Subcutaneous abdominal adipose tissue (tissue), 5 donors: Measurements from ENCODE around the gene ADPRHL1.

ENCODE experiments used
- H3K27ac ChIP-seq: one replicate; pipeline ENCODE4 v1.7.0; 2013; ENCODE audit warnings: low read depth, mild to moderate bottlenecking, inconsistent platforms, low read length, moderate library complexity
- H3K27me3 ChIP-seq, 5 donors: one replicate each; pipeline ENCODE4 v1.7.0; 2013; ENCODE audit warnings: low read length in 5 of 5, inconsistent platforms in 1 of 5; ENCODE audit not compliant: control insufficient read depth in 5 of 5, insufficient read depth in 4 of 5
- H3K36me3 ChIP-seq, 5 donors: one replicate each; pipeline ENCODE4 v1.7.0; 2013; ENCODE audit warnings: low read length in 5 of 5; ENCODE audit not compliant: control insufficient read depth in 5 of 5, insufficient read depth in 5 of 5
- H3K4me1 ChIP-seq, 5 donors: one replicate each; pipeline ENCODE4 v1.7.0; 2013; ENCODE audit warnings: low read length in 5 of 5, mild to moderate bottlenecking in 3 of 5, moderate library complexity in 1 of 5; ENCODE audit not compliant: control insufficient read depth in 5 of 5, insufficient read depth in 5 of 5
- H3K4me3 ChIP-seq, 5 donors: one replicate each; pipeline ENCODE4 v1.7.0; 2013; ENCODE audit warnings: low read length in 5 of 5, low read depth in 1 of 5
- H3K9ac ChIP-seq, 5 donors: one replicate each; pipeline ENCODE4 v1.7.0; 2013; ENCODE audit warnings: low read length in 5 of 5, mild to moderate bottlenecking in 4 of 5, moderate library complexity in 3 of 5
- H3K9me3 ChIP-seq, 5 donors: one replicate each; pipeline ENCODE4 v1.7.0; 2013; ENCODE audit warnings: low read length in 5 of 5; ENCODE audit not compliant: control insufficient read depth in 5 of 5
- donor health status: healthy.
- donor health status: healthy.
- donor health status: healthy.
- donor health status: healthy.
- donor health status: healthy.

The ADPRHL1 gene

DNA sequence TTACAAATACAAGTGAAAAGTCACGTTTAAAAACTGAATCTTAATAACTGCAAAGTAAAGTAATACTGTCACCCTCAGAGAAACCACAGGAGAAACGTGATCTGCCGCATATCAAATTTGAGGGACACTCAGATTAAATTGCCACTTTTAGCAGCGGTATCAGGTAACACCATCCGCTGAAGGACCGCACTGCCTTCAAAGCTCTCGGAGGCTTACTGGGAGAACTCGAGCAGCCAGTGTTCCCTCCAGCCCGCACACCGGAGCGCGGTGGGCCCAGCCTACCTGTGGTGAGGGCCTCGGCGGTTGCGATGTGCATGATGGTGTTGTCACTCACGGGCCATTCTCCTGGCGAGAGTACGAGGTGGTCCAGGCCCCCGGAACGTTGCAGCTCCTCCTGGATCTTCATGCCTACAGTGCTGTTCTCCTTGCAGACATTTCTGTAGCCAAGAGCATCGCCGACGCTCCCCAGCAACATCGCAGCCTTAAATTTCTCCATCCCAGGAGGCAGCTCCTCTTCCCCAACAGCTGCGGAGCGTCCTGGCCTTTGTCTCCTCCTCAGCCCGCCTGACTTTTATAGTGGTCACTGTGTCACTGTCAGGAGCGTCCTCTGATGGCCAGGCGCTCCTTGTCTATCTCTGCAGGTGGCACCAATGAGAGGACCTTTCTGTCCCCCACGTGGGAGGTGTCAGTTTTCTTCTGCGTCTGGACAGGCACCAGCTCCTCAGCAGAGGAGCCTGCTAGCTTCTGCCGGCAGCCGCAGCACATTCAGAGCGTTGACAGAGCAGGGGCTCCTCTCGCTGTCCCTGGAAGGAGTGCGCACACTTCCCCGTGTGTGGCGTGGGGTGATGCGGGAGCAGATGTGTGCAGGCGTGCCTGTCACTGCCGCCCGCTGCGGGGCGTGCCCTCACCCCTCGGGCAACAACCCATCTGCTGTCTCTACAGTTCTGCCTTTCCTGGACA lies at the start of gene ADPRHL1:
Gene ADPRHL1 (minus strand): TSS at position 547 of the 960 bp plus-strand sequence. CDS start 51 bp downstream, at position 496.
- Histone ChIP-seq H3K9ac (no peak within 1 kb of the TSS), H3K4me1 (peaks cover 2 to 16% (median 14%) of the 10 kb centered on the region in 5 donors), H3K27ac (no peak within 1 kb of the TSS), H3K9me3 (no peaks in the 10 kb centered on the region), H3K27me3 (no peaks in the 10 kb centered on the region), H3K4me3 (no peak within 1 kb of the TSS), H3K36me3 (peaks cover 0 to 46% (median 29%) of the 10 kb centered on the region in 5 donors)

DNA sequence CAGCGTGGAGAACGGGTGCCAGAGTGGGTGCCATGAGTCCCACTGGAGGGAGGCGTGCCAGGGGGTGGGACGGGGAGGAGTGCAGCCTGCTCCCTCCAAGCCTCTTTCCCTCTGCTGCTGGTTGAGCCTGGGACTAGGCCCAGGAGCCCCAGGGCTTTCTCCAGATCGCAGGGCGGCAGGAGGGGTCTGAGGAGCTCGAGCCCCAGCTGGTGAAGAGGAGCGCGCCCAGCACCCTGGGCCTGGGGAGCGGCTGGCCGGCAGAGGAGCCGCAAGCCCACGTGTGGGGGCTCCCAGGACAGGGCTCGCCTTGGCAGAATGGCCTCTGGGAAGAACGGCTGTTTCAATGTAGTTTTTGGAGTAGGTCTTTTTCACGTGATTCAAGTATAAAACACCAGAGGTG lies 49.4 kb upstream of the ADPRHL1 start:
- Histone ChIP-seq H3K9me3 (no peaks in the 10 kb centered on the region), H3K4me1 (peaks cover 0 to 7% (median 0%) of the 10 kb centered on the region in 5 donors), H3K4me3 (no peak overlapping the region), H3K27me3 (no peaks in the 10 kb centered on the region), H3K36me3 (peaks cover 25 to 89% (median 72%) of the 10 kb centered on the region in 5 donors), H3K9ac (no peak overlapping the region), H3K27ac (no peak overlapping the region)

DNA sequence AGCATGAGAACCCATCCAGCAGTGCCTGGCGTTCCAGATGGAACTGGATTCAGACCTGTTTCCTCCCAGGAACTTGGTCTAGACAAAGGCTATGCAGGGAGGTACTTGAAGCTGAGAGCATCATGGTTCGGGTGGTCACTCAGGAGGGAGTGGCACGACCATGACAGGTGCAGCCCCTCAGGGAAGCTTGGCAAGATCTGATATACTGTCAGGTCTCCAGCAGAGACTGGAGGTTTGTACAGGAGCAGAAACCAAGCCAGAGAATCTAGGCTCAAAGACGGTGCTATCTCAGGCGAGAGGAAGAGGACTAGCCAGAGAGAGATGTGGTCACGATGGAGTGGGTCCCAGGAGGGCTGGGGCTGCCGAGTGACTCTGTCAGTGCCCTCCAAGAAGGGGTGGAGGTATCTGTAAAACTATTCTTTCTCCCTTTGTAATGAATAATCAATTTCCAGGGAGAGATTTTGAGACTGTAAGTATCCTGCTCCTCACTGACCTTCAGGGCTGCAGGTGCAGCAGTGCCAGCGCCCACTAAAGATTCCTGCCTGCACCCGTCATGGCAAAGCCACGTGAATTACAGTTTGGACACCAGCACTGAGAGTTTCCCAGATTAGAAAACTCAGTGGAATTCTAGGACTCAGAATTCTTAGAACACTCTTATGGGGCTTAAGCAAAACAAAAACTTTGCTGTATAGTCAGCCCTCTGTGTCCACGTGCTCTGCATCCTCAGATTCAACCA lies 47.4 kb upstream of the ADPRHL1 start:
- H3K9ac ChIP-seq = no peak overlapping the region
- H3K9me3 ChIP-seq = no peaks in the 10 kb centered on the region
- H3K4me3 ChIP-seq = no peak overlapping the region
- peaks cover 26 to 94% (median 82%) of the 10 kb centered on the region in 5 donors for H3K36me3 ChIP-seq
- H3K27me3 ChIP-seq = no peaks in the 10 kb centered on the region
- no peak overlapping the region for H3K27ac ChIP-seq
- H3K4me1 ChIP-seq = peaks cover 0 to 5% (median 0%) of the 10 kb centered on the region in 5 donors

DNA sequence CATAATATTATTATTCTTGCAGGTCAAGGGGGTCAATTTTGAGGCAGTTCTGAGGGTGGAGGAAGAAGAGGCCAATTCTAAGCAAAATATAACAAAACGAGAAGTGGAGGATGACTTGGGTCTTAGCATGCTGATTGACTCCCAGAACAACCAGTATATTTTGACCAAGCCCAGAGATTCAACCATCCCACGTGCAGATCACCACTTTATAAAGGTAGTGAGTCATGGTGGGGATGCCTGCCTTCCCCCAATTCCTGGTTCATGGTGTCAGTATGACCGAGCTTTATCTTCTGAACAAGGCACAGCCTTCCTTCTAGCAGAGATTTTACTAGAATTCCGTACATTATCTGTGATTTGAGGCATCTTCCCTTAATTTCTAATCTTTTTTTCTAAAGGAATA lies 46.6 kb upstream of the ADPRHL1 start:
- peaks cover 0 to 5% (median 0%) of the 10 kb centered on the region in 5 donors for H3K4me1 ChIP-seq
- H3K27ac ChIP-seq = no peak overlapping the region
- H3K4me3 ChIP-seq = no peak overlapping the region
- H3K9ac ChIP-seq = no peak overlapping the region
- no peaks in the 10 kb centered on the region for H3K9me3 ChIP-seq
- H3K36me3 ChIP-seq = peaks cover 26 to 95% (median 83%) of the 10 kb centered on the region in 5 donors
- no peaks in the 10 kb centered on the region for H3K27me3 ChIP-seq

DNA sequence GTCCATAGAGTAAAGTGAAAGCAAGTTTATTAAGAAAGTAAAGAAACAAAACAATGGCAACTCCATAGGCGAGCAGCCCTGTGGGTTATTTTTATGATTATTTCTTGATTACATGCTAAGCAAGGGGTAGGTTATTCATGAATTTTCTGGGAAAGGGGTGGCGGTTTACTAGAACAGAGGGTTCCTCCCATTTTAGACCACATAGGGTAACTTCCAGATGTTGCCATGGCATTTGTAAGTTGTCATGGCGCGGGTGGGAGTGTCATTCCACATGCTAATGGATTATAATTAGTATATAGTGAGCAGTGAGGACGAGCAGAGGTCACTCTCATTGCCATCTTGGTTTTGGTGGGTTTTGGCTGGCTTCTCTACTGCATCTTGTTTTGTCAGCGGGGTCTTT lies 45.6 kb upstream of the ADPRHL1 start:
- peaks cover 0 to 7% (median 0%) of the 10 kb centered on the region in 5 donors for H3K4me1 ChIP-seq
- no peak overlapping the region for H3K9ac ChIP-seq
- no peaks in the 10 kb centered on the region for H3K27me3 ChIP-seq
- H3K27ac ChIP-seq = no peak overlapping the region
- H3K4me3 ChIP-seq = no peak overlapping the region
- no peaks in the 10 kb centered on the region for H3K9me3 ChIP-seq
- H3K36me3 ChIP-seq = peaks cover 24 to 90% (median 73%) of the 10 kb centered on the region in 5 donors

DNA sequence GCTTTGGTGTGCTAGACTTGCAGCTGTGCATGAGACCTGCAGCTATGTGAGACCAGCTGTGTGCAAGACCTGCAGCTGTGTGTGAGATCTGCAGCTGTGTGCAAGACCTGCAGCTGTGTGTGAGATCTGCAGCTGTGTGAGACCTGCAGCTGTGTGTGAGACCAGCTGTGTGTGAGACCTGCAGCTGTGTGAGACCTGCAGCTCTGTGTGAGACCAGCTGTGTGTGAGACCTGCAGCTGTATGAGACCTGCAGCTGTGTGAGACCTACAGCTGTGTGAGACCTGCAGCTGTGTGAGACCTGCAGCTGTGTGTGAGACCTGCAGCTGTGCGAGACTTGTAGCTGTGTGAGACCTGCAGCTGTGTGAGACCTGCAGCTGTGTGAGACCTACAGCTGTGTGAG lies 43.9 kb upstream of the ADPRHL1 start:
- peaks cover 18 to 75% (median 62%) of the 10 kb centered on the region in 5 donors for H3K36me3 ChIP-seq
- H3K4me1 ChIP-seq = peaks cover under 1 to 17% (median 4%) of the 10 kb centered on the region in 5 donors
- no peaks in the 10 kb centered on the region for H3K27me3 ChIP-seq
- no peak overlapping the region for H3K27ac ChIP-seq
- H3K9me3 ChIP-seq = no peaks in the 10 kb centered on the region
- H3K4me3 ChIP-seq = no peak overlapping the region
- H3K9ac ChIP-seq = no peak overlapping the region

DNA sequence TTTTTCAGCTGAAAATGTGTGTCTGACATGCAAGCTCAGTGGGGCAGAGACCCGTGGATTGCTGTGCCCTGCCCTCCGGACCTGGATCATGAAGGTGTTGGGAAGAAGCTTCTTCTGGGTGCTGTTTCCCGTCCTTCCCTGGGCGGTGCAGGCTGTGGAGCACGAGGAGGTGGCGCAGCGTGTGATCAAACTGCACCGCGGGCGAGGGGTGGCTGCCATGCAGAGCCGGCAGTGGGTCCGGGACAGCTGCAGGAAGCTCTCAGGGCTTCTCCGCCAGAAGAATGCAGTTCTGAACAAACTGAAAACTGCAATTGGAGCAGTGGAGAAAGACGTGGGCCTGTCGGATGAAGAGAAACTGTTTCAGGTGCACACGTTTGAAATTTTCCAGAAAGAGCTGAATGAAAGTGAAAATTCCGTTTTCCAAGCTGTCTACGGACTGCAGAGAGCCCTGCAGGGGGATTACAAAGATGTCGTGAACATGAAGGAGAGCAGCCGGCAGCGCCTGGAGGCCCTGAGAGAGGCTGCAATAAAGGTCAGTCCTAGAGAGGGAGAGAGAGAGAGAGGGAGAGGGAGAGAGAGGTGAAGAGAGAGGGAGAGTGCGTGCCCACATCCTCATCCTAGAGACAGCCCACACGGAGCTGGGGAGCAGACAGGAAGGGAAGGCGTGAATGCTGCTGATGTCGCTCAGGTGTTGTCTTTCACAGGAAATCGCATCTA lies 42.4 kb upstream of the ADPRHL1 start:
- H3K36me3 ChIP-seq = peaks cover 18 to 59% (median 47%) of the 10 kb centered on the region in 5 donors
- no peaks in the 10 kb centered on the region for H3K27me3 ChIP-seq
- no peaks in the 10 kb centered on the region for H3K9me3 ChIP-seq
- H3K4me3 ChIP-seq = no peak overlapping the region
- H3K27ac ChIP-seq = no peak overlapping the region
- H3K4me1 ChIP-seq = peaks cover 4 to 27% (median 14%) of the 10 kb centered on the region in 5 donors
- no peak overlapping the region for H3K9ac ChIP-seq

DNA sequence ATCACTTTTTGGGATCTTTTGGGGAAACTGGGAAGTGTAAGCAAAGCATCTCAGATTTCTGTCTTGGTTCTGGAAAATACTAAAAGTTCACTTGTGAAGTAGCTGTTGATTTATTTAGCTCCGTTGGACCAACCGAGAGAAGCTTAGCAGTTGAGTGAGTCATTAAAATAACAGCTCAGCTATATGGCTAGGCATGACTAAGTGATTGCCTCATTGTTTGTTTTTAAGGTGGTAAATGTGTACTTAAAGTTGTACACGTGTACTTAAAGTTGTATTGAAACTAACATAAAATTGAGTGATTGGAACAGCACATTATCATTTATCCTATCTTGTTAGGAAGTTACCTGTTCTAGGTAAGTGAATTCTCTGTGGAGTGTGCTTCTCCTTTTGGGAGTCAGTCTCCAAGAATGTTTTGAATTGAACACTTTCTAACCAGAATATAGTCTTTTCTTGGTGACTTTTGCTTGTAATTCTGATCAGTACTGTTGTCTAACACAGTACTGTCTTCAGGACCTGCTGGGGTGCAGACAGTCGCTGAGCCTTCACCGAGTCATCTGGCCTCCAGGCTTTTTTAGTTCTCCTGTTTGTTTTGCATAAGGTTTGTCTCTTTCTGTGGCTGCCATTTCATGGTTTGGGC lies 40.1 kb upstream of the ADPRHL1 start:
- Histone ChIP-seq H3K4me1 (peaks cover 9 to 43% (median 27%) of the 10 kb centered on the region in 5 donors), H3K27ac (no peak overlapping the region), H3K4me3 (no peak overlapping the region), H3K27me3 (no peaks in the 10 kb centered on the region), H3K36me3 (peaks cover 8 to 38% (median 27%) of the 10 kb centered on the region in 5 donors), H3K9ac (no peak overlapping the region), H3K9me3 (no peaks in the 10 kb centered on the region)

DNA sequence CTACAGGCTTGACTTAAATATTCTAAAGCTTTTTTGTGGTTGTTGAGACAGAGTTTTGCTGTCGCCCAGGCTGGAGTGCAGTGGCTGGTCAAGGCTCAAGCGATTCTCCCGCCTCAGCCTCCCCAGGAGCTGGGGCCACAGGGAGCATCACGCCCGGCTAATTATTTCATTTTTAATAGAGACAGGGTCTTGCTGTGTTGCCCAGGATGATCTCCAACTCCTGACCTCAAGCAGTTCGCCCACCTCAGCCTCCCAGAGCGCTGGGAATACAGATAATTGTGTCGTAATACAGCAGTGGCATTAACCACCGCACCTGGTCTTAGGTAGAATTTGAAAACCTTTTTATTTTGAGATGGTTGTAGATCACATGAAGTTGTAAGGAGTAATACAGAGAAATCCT lies 38.7 kb upstream of the ADPRHL1 start:
- H3K4me3 ChIP-seq = peak overlapping the region in 3 of 5 donors; percentile 78 to 86 (median 81)
- no peaks in the 10 kb centered on the region for H3K9me3 ChIP-seq
- peak overlapping the region in 4 of 5 donors; percentile 83 to 93 (median 84) for H3K9ac ChIP-seq
- H3K27ac ChIP-seq = no peak overlapping the region
- H3K36me3 ChIP-seq = peaks cover 0 to 26% (median 15%) of the 10 kb centered on the region in 5 donors
- no peaks in the 10 kb centered on the region for H3K27me3 ChIP-seq
- H3K4me1 ChIP-seq = peaks cover 9 to 42% (median 30%) of the 10 kb centered on the region in 5 donors
